GM06990 (cell line): Measurements from ENCODE around the gene HSBP1.

ENCODE experiments used
- DNase-seq: peaks from one replicate; pipeline ENCODE4 v3.0.0-alpha.2; 2011; ENCODE audit not compliant: insufficient read length; ENCODE audit errors: extremely low read depth
- H3K27me3 ChIP-seq: replicated peaks from 2 replicates; pipeline ENCODE4 v1.6.0; 2011; ENCODE audit warnings: low read length; ENCODE audit not compliant: control insufficient read depth, insufficient read depth
- H3K36me3 ChIP-seq: 2 replicates; pipeline ENCODE4 v1.5.1; 2011; ENCODE audit warnings: low read length; ENCODE audit not compliant: control insufficient read depth, insufficient read depth
- H3K4me3 ChIP-seq: replicated peaks from 2 replicates; pipeline ENCODE4 v1.5.1; 2011; ENCODE audit warnings: low read depth, mild to moderate bottlenecking, control low read depth, low read length
- TF ChIP-seq, protein P1 (sequence below): IDR thresholded peaks from 2 replicates; pipeline ENCODE4 v1.5.1; 2011; ENCODE audit warnings: low read length, control low read depth, mild to moderate bottlenecking, inconsistent platforms; ENCODE audit not compliant: insufficient read depth, poor library complexity, severe bottlenecking

HSBP1 gene

DNA sequence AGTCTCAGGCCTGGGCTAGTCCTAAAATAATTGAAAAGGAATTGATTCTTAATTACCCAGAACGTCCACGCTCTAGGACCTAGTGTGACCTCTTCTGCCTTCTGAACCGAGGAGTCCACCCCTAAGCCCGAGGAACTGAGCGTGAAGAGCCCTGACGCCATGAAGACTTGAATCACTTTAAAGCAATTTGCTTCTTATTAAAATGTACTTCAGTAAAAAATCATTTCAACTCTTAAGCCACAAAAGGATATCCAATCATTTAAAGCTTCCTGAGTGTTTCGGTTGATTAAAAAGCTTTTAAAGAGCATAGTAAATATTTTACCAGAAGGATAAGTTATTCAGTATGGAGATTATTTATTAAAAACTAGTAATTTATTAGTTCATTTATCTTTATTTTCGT, 11.6 kb downstream of the HSBP1 start:
- H3K36me3 ChIP-seq, result no peaks in the 10 kb centered on the region
- H3K27me3 ChIP-seq, result no peaks in the 10 kb centered on the region
- H3K4me3 ChIP-seq, result no peak overlapping the region
- no peak for DNase-seq
- TF ChIP-seq, protein P1, sequence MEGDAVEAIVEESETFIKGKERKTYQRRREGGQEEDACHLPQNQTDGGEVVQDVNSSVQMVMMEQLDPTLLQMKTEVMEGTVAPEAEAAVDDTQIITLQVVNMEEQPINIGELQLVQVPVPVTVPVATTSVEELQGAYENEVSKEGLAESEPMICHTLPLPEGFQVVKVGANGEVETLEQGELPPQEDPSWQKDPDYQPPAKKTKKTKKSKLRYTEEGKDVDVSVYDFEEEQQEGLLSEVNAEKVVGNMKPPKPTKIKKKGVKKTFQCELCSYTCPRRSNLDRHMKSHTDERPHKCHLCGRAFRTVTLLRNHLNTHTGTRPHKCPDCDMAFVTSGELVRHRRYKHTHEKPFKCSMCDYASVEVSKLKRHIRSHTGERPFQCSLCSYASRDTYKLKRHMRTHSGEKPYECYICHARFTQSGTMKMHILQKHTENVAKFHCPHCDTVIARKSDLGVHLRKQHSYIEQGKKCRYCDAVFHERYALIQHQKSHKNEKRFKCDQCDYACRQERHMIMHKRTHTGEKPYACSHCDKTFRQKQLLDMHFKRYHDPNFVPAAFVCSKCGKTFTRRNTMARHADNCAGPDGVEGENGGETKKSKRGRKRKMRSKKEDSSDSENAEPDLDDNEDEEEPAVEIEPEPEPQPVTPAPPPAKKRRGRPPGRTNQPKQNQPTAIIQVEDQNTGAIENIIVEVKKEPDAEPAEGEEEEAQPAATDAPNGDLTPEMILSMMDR, result no peak

DNA sequence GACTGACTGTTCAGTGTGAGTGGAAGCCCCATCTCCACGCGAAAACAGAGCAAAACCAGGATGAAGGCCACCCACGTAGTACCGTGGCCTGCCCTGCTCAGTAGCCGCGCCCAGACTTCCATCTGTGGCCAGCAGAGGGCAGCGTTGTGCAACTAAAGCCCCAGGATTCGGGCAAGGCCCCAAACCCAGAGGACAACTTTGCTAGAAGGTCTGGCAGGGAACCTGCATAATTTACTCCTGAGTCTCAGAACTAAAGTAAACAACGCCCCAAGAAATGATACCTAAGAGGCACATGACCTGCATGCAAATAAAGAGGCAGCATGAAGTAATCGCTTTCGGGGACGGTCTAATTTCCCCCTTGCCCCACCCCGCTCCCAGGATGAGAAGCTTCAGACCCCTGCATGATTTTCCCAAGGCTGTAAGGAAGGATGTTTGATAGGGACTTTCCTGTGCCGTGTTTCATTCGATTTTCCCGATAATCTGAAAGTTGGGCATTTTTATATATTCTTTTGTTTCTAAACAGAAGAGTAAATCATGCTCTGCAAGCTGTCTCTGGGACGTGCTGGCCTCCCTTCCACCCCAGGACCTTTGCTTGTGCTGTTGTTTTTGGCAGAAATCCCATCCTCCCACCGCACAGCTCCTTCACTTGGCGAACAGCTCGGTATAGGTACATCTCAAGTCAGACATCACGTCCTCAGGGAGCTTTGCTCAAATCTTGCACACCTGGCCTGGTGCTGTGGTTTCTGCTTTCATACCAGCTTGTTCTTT, 18.6 kb downstream of the HSBP1 start:
- Histone ChIP-seq H3K4me3 (no peak overlapping the region), H3K27me3 (no peaks in the 10 kb centered on the region), H3K36me3 (no peaks in the 10 kb centered on the region)
- TF ChIP-seq, protein P1, result peak; percentile 96
- peak; percentile 36 for DNase-seq

DNA sequence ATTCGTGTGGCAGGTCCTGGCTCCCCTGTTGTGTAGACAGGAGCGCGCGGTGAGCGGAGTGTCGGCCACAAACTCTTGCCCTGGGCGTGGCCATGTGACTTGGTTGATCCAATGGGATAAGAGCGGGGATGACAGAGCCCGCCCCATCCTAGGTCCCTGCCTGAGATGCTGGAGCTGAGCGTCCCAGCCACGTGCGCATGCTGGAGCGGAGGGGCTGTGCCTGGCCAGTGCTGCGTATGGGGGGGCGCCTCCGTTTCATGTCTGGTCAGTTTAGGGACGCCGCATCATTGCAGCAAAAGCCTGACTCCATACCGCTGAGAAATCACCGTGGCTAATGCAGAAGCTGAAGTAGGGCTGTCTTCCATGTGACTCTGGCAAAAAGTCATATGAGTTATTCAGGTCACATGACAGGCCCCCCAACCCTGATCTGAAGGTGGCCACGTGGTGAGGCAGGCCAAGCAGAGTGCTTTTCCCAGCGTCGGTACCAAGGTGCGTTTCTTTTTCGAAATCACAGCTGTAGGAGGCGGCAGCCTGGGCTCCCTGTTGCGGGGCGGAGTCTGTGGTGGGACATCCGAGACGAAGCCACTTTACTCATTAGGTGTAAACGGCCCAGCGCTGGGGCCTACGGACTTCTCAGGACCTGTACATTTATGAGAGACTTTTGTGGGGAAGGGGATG, 22.5 kb downstream of the HSBP1 start:
- Histone ChIP-seq H3K36me3 (no peaks in the 10 kb centered on the region), H3K4me3 (no peak overlapping the region), H3K27me3 (no peaks in the 10 kb centered on the region)
- TF ChIP-seq, protein P1, result no peak
- no peak for DNase-seq

DNA sequence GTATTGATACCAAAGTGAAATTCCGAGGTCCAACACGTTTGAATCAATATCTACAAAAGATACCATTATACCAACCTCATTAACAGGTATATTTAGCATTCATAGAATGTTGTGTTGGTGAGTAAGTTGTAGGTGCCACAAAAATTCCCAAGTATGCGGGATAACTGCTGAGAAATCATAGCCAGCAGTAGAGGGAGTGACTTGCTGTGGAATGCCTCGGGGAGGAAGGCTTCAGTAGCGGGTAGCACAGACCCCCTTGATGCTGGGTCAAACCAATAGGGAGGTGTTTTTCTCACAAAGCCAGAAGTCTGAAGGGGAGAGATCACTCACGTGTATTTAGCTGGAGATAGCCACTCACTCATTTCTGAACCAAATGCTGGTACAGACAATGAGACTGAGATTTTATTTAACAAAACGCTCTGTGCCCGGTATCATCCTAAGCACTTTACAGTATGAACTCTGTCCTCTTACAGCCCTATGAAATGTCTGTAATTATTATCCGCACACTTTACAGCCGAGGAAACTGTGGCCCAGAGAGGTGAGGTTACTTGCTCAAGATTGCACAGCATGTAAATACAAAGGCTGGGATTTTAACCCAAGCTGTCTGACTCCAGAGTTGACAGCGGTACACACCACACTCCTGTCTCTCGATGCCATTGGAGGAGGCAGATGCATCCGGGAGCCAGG, 23.1 kb downstream of the HSBP1 start:
- TF ChIP-seq, protein P1, result no peak
- no peaks in the 10 kb centered on the region for H3K27me3 ChIP-seq
- H3K4me3 ChIP-seq, result no peak overlapping the region
- no peak for DNase-seq
- H3K36me3 ChIP-seq, result no peaks in the 10 kb centered on the region

DNA sequence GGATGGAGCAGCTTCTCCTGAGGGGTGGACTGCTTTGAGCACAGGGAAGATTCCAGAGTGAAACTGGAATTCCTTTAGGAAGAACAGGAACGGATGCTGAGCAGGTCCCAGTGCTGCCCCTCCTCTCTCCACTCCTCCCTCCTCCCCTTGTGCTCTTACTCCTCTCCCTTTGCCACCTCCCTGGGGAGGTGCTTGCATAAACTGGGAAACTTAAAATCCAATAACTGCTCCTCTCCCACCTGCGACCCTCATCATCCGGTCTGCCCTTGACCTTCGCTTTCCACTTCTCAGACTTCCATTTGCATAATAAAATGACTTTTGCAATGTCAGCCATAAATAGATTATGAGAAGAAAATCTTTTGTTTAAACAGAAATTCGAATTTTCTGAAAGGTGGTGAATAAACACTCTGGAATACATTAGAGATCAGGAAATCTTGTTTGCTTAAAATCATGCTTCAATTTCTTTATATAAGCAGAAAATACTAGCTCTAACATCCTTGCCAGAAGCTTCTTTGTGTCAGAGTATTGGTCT, 23.7 kb downstream of the HSBP1 start:
- TF ChIP-seq, protein P1, result no peak
- Histone ChIP-seq H3K27me3 (no peaks in the 10 kb centered on the region), H3K4me3 (no peak overlapping the region), H3K36me3 (no peaks in the 10 kb centered on the region)
- no peak for DNase-seq
